HG02884 (cell line): Measurements from ENCODE around the gene ACVR1B.
A peak's percentile ranks its signal among the peaks of the same experiment; 100 is the strongest.
"Not testable (repeated sequence)": the region's sequence is repeated elsewhere in the genome, so short reads cannot be mapped to it uniquely, and the experiment has no call there.

Experiments used
- ATAC-seq: cut with Tn5 transposase; IDR thresholded peaks from one replicate; pipeline ENCODE4 v1.9.1; 2021; ENCODE audit warnings: mild to moderate bottlenecking, moderate library complexity; ENCODE audit not compliant: unreplicated experiment

The ACVR1B gene

GRCh38 chr12:51969643-51970042, 18.1 kb downstream of the ACVR1B start:
- ATAC-seq: no peak

- peak; percentile 97 for ATAC-seq
Measured at GRCh38 chr12:51970904-51971646, 19.6 kb downstream of the ACVR1B start.

GRCh38 chr12:51971679-51972421, 20.4 kb downstream of the ACVR1B start:
- ATAC-seq: no peak

GRCh38 chr12:51972422-51972812, 20.9 kb downstream of the ACVR1B start:
- ATAC-seq: no peak

GRCh38 chr12:51972849-51973273, 21.4 kb downstream of the ACVR1B start:
- no peak for ATAC-seq

- ATAC-seq: no peak
Measured at GRCh38 chr12:51973560-51973959, 22.1 kb downstream of the ACVR1B start.

- ATAC-seq: no peak
Measured at GRCh38 chr12:51974646-51975045, 23.1 kb downstream of the ACVR1B start.

- ATAC-seq: no peak
Measured at GRCh38 chr12:51975196-51975595, 23.7 kb downstream of the ACVR1B start.

GRCh38 chr12:51976376-51977160, 25.1 kb downstream of the ACVR1B start:
- no peak for ATAC-seq

GRCh38 chr12:51977320-51977753, 25.8 kb downstream of the ACVR1B start:
- no peak for ATAC-seq

GRCh38 chr12:51979306-51979705, 27.8 kb downstream of the ACVR1B start:
- not testable (repeated sequence) for ATAC-seq

- ATAC-seq: no peak
Measured at GRCh38 chr12:51980051-51980808, 28.7 kb downstream of the ACVR1B start.

- no peak for ATAC-seq
Measured at GRCh38 chr12:51980809-51981127, 29.3 kb downstream of the ACVR1B start.

- no peak for ATAC-seq
Measured at GRCh38 chr12:51984657-51985056, 33.2 kb downstream of the ACVR1B start.

GRCh38 chr12:51985154-51985835, 33.8 kb downstream of the ACVR1B start:
- no peak for ATAC-seq

GRCh38 chr12:51986834-51987233, 35.3 kb downstream of the ACVR1B start:
- no peak for ATAC-seq

GRCh38 chr12:51992246-51992645, 40.7 kb downstream of the ACVR1B start:
- ATAC-seq: no peak

- no peak for ATAC-seq
Measured at GRCh38 chr12:51994539-51994820, 43.0 kb downstream of the ACVR1B start.

- no peak for ATAC-seq
Measured at GRCh38 chr12:51994959-51995358, 43.5 kb downstream of the ACVR1B start.

- no peak for ATAC-seq
Measured at GRCh38 chr12:51997136-51997535, 45.6 kb downstream of the ACVR1B start.
